Stimulated activated CD4-positive, alpha-beta T cell treated with anti-CD3 and anti-CD28 coated beads, Interleukin-2, amount 100 ng/mL, for 4 hours (primary cell): ENCODE measurements around the gene RNASE9.
A peak's percentile ranks its signal among the peaks of the same experiment; 100 is the strongest.
"Not testable (repeated sequence)": the region's sequence is repeated elsewhere in the genome, so short reads cannot be mapped to it uniquely, and the experiment has no call there.

Source experiments
- DNase-seq: peaks from one replicate; pipeline ENCODE4 v3.0.0-alpha.2; 2020; ENCODE audit warnings: low read depth

Gene RNASE9

DNA sequence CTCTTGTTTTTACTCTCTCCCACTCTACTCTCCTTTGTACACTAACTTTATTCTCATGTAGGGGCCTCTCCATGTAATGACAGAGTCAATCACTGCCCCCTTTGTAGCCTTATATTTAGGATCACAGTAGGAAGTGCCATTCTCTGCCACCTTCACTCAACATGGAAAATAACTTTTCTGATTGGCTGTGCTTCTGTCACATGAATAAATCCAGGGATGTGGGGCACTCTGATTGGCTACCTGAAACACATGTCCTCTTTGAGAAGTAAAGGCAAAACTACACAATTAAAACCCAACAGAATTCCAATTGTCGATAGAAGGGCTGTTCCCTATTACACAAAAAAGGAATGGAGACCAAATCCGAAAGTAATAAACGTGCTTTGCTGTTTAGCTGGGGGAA, at the start of gene RNASE9:
Gene RNASE9 (minus strand): TSS at position 87 of the 400 bp plus-strand sequence.
- DNase-seq = no peak

DNA sequence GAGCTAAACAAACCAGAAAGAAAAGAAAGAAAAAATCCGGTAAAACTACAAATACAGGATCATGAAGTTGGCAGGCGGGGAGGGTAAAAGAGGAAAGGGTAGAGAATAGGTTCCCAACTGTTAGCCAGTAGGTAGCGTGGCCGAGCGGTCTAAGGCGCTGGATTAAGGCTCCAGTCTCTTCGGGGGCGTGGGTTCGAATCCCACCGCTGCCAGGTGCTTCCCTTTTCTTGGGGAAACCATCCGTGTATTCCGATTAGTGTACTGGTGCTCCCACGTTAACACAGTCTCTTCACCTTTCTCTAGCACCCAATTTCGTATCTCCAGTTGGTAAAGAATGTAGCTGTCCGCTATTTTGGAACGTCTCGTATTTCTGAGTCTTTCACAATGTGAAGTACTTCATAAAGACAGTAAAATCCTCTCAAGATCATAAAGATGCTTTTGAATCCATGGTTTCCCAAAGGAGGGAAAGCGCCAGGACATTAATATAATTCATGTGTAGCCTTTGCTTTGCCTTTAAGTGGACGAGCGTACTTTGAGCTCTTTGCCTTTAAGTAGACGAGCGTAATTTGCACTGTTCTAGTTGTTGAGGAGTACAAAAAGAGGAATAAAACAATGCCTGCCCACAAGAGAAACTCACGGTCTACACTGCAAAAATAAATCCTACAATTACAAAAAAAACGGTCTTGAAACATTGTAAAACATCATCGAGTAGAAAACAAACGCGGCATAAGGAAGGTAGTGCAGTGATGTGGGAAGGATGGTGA, 49.3 kb upstream of the RNASE9 start:
- DNase-seq = peak; percentile 66

DNA sequence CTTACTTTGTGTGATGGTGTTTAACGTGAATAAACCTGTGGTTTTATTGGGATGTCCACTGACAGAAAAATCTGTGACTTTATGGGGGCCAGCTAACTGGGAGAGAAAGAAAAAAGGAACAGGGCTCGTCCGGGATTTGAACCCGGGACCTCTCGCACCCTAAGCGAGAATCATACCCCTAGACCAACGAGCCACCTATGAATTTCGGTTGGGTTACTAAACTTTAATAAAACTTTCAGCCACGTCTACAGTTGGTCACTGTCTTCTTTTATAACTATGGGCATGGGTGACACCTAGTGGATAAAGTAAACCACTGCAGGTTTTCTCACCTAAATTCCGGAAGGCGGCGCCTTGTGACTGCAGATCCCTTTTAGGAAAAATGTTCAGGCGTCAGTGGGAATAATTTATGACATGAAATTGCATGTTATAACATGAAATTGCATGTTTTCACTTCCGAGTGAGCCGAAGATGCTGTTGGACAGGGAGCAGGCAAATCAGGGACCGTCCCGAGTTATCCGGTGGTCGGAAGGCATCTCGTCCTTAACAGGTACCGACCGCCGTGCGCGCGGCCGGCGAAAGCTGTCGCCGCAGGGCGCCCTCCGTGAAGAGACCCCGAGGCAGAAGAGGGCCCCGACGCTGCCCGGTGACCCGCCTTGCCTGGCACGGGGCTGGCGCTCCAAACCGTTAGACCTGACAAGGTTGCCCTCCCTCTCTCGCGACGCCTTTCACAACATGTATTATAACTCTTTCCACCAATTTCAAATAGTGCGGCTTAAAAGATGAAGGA, 48.6 kb upstream of the RNASE9 start:
- DNase-seq = peak; percentile 38

DNA sequence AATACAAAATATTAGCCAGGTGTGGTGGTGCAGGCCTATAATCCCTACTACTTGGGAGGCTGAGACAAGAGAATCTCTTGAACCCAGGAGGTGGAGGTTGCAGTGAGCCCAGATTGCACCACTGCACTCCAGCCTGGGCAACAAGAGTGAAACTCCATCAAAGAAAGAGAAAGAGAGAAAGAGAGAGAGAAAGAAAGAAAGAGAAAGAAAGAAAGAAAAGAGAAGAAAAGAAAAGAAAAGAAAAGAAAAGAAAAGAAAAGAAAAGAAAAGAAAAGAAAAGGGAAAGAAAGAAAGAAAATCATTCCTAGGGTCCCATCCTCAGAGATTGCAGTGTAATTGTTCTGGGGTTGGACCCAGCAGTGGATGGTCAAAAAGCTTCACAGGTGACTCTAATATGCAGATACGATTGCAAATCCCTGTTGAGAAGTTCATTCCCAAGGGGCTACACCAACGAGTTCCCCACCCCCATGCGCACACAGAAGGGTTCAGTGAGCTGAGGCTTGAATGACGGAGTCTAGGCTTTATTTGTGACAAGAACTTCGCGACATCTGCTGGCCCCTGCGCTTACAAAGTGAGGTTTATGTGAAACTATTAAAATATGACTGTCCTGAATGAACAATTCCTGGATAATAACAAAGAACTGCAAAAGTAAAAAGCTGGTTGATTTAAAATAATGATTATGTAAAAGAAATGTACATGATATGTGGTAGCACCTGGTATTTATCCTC, 47.7 kb upstream of the RNASE9 start:
- DNase-seq = no peak

DNA sequence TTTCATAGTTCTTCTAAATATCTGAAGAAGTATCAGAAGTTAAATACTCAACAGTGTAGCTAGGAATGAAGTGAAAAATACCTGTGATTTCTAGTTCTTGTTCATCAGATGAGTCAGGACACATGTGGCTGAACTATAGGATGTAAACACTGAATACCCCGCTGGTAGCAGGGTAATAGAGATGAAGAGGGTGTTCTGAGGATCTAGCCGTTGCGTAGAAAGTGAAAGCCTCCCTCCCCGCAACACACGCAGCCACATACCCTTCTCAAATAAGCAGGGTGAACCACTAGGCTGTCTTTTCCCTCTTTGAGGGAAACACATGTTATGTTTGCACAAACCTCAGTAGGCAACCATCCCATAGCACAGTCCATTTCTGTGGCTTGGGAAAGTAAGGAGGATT, 46.8 kb upstream of the RNASE9 start:
- DNase-seq = no peak

DNA sequence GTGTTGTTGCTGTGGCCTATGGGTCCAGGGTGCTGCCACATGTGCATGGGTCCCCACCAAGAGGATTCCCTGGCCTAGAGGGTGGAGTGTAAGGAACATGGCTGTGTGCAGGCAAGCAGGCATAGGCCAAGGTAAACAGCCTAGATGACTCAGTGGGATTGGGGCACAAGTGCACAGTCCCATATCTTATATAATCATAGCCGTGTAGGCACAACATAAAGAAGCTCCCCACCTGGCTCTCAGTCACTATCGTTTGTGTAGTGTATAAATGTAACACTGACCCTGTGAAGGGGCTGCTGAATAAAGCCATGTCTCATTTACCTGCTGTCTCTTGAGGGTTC, 46.0 kb upstream of the RNASE9 start:
- no peak for DNase-seq

DNA sequence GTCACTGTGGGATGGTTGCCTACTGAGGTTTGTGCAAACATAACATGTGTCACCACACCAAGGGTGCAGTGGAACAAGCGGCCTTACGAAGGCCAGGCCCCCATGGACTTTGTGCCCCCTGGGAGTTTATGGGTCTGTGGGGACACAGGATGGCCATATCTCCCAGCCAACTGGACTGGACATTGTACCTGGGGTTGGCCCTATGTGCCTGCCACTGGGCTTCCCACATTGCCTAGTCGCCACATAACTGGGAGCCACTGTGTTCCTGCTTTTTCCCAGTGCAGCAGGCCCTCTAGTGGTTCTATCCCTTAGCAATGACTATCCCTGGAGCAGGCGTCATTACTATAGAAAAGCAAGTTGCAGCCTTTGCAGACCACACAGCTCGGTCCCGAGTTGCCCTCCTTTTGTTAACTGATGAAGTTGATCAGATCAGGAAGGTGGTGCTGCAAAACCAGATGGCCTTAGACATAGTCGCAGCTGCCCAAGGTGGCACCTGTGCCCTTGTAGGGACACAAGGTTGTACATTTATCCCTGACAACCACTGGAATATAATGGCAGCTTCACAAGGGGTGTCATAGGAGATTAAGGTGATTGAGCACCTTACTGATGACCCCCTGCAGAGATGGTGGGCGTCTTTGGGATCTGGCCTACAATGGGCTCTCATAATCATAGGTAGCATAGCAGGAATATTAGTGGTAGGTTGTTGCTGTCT, 45.5 kb upstream of the RNASE9 start:
- no peak for DNase-seq

DNA sequence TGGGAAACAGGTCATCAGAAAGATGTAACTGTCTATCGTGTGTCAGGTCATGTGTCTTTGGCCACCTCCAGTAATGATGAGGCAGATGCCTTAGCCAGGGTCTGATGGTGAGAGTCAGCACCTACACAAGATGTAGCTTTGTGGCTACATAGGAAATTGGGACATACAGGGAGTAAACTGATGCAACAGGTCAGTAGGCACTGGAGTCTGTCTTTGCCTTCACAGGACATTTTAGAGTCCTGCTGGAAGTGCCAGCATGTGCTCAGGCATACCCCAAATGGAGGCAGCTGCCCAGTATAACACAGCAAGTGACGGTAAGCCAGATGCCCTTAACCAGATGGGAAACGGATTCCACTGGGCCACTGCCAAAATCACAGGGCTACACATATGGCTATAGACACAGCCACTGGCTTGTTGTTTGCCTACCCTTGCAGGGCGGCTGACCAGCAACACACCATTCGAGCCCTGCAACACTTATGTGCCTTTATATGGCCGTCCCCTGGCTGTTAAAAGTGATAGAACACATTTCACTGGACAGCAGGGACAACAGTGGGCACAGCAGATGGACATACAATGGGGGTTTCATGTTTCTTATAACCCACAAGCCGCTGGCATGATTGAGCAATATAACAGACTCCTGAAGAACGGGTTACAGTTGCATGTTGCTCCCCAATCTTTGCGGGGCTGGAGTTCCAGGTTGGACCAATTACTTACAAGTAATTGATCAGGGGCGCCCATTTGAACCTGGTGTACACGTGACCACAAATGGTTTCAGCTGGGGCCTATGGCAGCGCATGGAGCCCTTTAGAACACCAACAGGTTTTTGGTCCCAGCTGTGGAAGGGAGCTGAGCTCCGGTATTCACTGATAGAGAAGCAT, 43.2 kb upstream of the RNASE9 start:
- no peak for DNase-seq

DNA sequence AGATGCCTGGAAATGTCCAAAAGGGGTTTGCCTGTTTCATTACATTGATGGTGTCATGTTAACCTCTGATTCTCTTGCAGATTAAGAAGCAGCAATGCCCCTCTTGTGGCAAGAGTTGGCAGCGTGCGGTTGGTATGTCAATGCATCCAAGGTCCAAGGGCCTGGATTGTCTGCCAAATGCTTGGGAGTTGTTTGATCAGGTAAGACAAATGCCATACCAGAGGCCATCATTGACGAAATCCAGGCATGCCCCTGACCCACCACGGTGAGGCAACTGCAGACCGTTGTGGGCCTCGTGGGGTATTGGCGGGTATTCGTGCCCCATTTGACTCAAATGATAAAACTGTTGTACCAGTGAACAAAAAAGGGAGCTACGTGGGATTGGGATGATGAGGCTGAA, 41.7 kb upstream of the RNASE9 start:
- DNase-seq = no peak

DNA sequence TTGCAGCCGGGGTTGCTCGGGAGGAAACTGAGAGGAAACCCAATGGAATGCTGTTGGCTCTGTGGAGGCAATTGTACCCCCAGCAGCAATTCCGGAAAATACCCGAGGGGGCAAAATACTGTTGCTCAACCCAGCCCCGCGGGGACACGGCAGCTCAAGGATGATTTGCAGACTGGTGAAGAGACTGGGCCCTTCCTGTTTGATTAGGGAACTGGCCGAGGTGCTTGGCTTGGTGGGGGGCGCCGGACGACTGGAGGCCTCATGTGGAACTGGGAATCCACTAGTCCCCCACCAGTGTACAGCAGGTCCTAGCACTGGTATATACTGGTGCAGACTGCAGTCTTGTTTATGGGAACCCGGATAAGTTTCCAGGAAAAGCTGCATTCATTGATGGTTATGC, 40.7 kb upstream of the RNASE9 start:
- no peak for DNase-seq

DNA sequence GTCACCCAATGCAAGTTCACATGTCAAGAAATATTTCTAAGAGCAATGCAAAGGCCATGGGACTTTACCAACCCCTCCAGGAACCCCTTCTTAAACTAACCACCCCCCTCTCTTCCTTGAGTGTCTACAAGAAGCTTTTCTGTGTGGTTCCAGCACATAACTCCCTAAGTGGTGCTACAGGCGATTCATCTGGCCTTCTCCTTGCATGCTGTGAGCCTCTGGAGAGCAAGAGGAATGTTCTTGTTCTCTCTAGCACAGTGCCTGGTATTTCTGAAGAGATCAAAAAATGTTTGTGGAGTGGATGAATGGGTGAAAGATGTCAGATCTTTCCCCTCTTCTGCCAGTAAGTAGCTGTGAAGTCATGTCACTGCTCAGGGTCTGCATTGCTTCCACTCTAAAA, 36.3 kb upstream of the RNASE9 start:
- no peak for DNase-seq

DNA sequence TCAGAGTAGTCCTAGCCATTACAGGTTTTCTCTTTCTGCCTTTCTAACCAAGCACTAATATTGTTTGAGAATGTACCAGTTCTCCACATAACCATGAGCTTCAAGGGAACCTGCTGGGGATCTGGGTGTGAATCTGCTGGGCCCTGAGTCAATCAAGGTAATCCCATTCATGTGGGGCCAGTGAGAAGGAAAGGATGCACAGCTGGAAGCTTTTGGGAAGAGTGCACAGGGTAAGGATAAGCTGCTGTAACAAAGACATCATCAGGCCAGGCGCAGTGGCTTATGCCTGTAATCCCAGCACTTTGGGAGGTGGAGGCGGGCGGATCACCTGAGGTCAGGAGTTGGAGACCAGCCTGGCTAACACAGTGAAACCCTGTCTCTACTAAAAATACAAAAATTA, 34.9 kb upstream of the RNASE9 start:
- not testable (repeated sequence) for DNase-seq

DNA sequence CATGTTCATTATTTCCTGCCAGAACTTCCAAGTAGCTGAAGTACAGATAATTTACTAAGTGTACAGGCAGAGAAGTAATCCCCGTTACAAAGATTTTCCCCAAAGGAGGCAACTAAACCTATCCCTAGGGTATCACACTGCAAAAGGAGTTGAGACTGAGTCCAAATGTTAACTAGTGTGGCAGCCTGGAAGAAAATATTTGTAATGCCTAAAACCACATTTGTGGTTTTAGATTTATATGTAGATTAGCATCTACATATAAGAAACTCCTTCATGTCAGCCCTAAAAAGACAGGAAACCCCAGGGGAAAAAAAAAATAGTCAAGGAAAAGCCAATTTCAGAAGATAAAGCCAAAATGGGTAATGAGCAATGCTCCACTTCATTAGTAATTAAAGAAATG, 31.7 kb upstream of the RNASE9 start:
- DNase-seq = no peak

DNA sequence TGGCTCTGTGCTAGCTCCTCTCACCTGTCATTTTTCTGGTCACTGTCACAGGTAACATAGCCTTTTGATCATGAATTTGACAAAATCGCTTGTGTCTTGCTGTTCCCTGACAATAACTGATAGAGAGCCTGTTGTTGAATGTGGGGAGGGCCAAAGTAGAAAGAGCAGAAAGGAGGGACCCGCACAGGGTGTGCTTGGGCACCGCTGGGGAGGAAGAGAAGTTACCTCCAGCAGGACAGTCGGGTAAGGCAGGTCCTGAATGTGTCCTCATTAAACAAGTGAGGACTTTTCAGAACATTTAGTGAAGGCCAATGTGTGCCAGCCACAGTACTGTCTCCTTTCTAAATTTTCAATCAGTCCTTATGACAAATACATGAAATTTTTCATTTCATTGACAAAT, 30.4 kb upstream of the RNASE9 start, which contains the start of gene RNASE12:
Gene RNASE12 (minus strand): TSS at position 142 of the 400 bp plus-strand sequence. CDS start 653 bp downstream, outside the sequence.
- no peak for DNase-seq

DNA sequence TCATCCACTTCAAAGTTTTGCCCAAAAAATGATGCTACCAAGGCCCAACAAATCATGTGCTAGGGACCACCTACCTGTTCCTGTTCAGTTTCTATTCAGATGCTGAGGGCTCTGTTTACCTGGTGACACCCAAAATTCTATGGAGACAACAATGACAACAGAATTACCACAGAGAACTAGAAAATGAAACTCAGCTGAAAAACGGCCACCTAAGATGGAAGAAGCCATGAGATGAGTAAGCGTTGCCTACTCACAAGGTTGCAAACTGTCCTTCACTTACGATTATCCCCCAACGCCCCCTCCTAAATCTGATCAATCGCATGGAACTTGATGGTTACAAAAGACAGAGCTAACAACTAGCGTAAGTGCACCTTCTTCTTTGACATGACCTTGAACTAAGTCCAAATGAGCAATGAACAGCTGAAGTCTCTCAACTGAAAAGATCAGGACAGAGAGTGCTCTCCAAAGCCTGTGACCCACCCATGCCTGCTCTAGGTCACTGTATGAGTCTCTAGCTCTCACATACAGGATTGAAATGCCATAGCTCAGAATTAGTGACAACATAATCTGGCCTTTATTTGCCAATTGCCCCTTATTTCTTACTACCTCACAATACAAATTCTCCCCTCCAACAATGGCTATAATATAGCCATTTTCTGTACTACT, 26.8 kb upstream of the RNASE9 start, which contains the start of gene RNASE11:
Gene RNASE11 (minus strand): TSS at position 513 of the 666 bp plus-strand sequence.
- no peak for DNase-seq

DNA sequence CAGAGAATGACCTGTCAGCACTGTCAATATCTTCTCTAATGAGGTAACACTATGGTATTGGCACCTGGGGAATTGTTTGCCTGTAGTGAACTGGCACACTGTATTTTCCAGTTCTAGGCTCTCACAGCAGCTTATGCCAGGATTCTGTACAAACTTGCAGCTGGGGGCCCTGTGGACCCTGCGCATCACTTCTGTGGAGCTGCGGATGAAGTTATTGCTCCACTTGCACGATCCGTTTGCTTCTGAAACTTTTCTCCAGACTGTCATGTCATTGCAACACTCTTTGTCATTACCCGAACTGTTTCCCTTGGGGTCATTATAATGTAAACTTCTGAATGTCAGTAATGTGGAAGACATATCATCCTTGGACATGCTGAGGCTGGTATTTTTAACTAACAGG, 23.1 kb upstream of the RNASE9 start:
- no peak for DNase-seq

DNA sequence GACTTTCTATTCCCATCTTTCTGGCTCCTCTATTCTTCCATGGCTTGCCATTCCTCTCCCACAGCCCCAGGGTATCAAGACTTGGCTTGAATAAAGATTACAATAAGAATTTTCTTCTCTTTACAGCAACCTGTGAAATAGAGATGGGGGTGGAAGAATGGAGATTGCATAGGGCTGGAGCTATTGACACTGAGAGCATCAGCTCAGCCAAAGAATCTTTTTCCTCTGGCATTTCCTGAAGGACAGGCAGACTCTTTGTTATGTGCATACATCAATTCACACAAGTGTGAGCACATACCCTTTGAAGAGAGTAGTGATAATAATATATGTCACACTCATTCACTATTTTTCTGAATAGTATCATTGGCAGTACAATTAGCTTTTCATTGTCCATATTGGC, 22.3 kb upstream of the RNASE9 start:
- DNase-seq = no peak

DNA sequence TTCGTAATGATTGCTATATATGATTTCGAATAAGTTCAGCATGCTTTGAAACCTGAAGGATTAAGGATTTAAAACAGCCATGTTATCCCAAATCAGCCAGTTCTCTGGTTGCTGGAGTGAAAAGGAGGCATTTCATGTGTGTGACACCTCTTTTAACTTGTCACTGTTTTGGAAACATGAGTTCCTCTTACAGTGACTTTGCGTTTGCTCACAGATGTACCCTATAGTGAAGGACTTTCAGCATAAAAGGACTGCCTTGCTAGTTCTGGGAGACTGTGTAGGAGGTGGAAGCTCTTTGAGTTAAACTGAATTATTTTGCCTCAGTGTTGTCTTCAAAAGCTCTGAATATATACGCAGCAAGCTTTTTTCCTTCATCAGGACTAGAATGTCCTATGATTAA, 19.4 kb upstream of the RNASE9 start:
- DNase-seq = no peak

DNA sequence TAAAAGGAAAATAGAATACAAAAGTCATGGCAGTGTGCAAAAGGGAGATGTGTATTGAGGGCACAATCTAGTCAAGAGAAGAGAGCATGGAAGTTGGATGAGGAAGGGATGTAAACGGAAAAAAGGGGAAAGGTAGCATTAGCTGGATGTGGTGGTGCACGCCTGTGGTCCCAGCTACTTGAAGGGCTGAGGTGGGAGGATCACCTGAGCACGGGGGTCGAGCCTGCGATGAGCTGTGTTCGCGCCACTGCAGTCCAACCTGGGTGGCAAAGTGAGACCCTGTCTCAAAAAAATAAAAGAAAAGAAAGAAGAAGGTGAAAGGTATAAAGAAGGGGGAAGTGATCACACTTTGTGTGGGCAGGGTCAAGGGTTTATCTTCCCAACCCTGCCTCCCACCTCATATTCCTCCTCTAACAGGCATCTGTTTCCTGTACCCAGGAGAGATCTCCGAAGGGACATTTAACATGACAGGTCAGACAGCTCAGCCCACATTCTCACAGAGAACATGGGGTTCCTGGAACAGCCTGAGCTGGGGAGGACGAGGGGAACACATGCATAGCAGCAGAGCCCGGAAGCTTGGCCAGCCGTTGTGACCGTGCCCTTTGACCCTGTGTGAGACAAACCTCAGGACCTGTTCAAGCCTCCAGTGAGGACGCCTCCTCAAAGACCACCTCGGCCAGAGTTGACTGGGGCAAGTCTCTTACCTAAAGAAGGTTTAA, 18.1 kb upstream of the RNASE9 start:
- no peak for DNase-seq

DNA sequence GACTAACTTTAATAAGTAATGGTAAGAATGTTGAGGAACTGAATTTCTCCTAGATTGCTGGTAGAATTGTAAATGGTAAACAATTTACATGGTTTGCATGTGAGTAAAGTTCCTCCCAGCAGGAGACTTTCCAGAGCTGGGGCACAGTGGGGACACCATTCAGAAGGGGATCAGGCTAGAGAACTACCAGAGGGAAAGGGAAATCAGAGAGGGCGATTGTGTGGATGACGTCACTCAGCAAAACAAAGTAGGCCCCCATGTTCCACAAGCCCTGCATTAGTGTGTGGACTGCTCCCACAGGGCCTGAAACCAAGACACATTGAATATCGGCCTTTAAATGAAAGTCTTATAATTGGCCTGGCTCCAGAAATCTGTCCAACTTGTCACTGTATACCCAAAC, 17.5 kb upstream of the RNASE9 start:
- no peak for DNase-seq
